GM18505 (cell line): ENCODE measurements around the gene NIPA2.

ENCODE experiments used
- ATAC-seq: cut with Tn5 transposase; IDR thresholded peaks from one replicate; pipeline ENCODE4 v1.9.1; 2021; ENCODE audit not compliant: unreplicated experiment
- POLR2A ChIP-seq: IDR thresholded peaks from 4 replicates; pipeline ENCODE4 v1.6.1; 2011; ENCODE audit warnings: borderline replicate concordance; ENCODE audit not compliant: insufficient read depth, insufficient read length; ENCODE audit errors: extremely low read depth

The NIPA2 gene

GRCh38 chr15:22855791-22856190 lies 17.3 kb downstream of the NIPA2 start:
- ATAC-seq = no peak
- TF ChIP-seq POLR2A = no peak

- no peak for TF ChIP-seq POLR2A
- no peak for ATAC-seq
Measured at GRCh38 chr15:22856659-22857058, 18.2 kb downstream of the NIPA2 start.

- no peak for TF ChIP-seq POLR2A
- no peak for ATAC-seq
Measured at GRCh38 chr15:22861161-22861560, 22.7 kb downstream of the NIPA2 start.

GRCh38 chr15:22863356-22863755 lies 24.9 kb downstream of the NIPA2 start:
- no peak for TF ChIP-seq POLR2A
- ATAC-seq = no peak

GRCh38 chr15:22866079-22866478 lies 27.6 kb downstream of the NIPA2 start:
- ATAC-seq = no peak
- no peak for TF ChIP-seq POLR2A

- ATAC-seq = no peak
- no peak for TF ChIP-seq POLR2A
Measured at GRCh38 chr15:22867886-22868285, 29.4 kb downstream of the NIPA2 start.

GRCh38 chr15:22868495-22868894 lies 30.0 kb downstream of the NIPA2 start:
- no peak for ATAC-seq
- no peak for TF ChIP-seq POLR2A

GRCh38 chr15:22868928-22869327 lies 30.5 kb downstream of the NIPA2 start:
- peak; percentile 40 for TF ChIP-seq POLR2A
- no peak for ATAC-seq

- TF ChIP-seq POLR2A = peak; percentile 35
- no peak for ATAC-seq
Measured at GRCh38 chr15:22869856-22870255, 31.4 kb downstream of the NIPA2 start.

GRCh38 chr15:22870865-22871264 lies 32.4 kb downstream of the NIPA2 start:
- no peak for ATAC-seq
- peak; percentile 33 for TF ChIP-seq POLR2A

- no peak for ATAC-seq
- TF ChIP-seq POLR2A = no peak
Measured at GRCh38 chr15:22871481-22872086, 33.1 kb downstream of the NIPA2 start.

- ATAC-seq = no peak
- no peak for TF ChIP-seq POLR2A
Measured at GRCh38 chr15:22872936-22873701, 34.7 kb downstream of the NIPA2 start.

GRCh38 chr15:22873841-22874240 lies 35.4 kb downstream of the NIPA2 start:
- ATAC-seq = no peak
- TF ChIP-seq POLR2A = no peak

- no peak for TF ChIP-seq POLR2A
- no peak for ATAC-seq
Measured at GRCh38 chr15:22874256-22874655, 35.8 kb downstream of the NIPA2 start.

- ATAC-seq = no peak
- TF ChIP-seq POLR2A = no peak
Measured at GRCh38 chr15:22874966-22875365, 36.5 kb downstream of the NIPA2 start.

- no peak for TF ChIP-seq POLR2A
- ATAC-seq = no peak
Measured at GRCh38 chr15:22877117-22877516, 38.7 kb downstream of the NIPA2 start.
